Ishikawa (cell line): ENCODE results near the gene SEC14L3.

Experiments used
- CEBPB ChIP-seq: IDR thresholded peaks from 2 replicates; pipeline ENCODE4 v1.6.1; 2012
- CREB1 ChIP-seq: IDR thresholded peaks from 2 replicates; pipeline ENCODE4 v1.6.1; 2012; ENCODE audit warnings: low read depth
- EGR1 ChIP-seq: IDR thresholded peaks from 2 replicates; pipeline ENCODE4 v1.6.1; 2012
- EP300 ChIP-seq: IDR thresholded peaks from 2 replicates; pipeline ENCODE4 v1.6.1; 2012; ENCODE audit warnings: borderline replicate concordance
- FOXM1 ChIP-seq: IDR thresholded peaks from 2 replicates; pipeline ENCODE4 v1.6.1; 2012; ENCODE audit warnings: low read depth, borderline replicate concordance
- RAD21 ChIP-seq: IDR thresholded peaks from 2 replicates; pipeline ENCODE4 v1.6.1; 2012; ENCODE audit warnings: low read depth
- TAF1 ChIP-seq: IDR thresholded peaks from 2 replicates; pipeline ENCODE4 v1.6.1; 2012; ENCODE audit warnings: low read depth, mild to moderate bottlenecking
- TCF12 ChIP-seq: IDR thresholded peaks from 2 replicates; pipeline ENCODE4 v1.6.1; 2012; ENCODE audit warnings: low read depth
- TEAD4 ChIP-seq: IDR thresholded peaks from 2 replicates; pipeline ENCODE4 v1.6.1; 2012
- YY1 ChIP-seq: IDR thresholded peaks from 2 replicates; pipeline ENCODE4 v1.6.1; 2012; ENCODE audit warnings: low read depth
- ZBTB7A ChIP-seq: IDR thresholded peaks from 2 replicates; pipeline ENCODE4 v1.6.1; 2012; ENCODE audit warnings: low read depth
- TF ChIP-seq, protein P1 (sequence below): IDR thresholded peaks from 2 replicates; pipeline ENCODE4 v1.6.1; 2012; ENCODE audit warnings: low read depth, mild to moderate bottlenecking
- TF ChIP-seq, protein P2 (sequence below): IDR thresholded peaks from 2 replicates; pipeline ENCODE4 v1.6.1; 2012
- TF ChIP-seq, protein P3 (sequence below): IDR thresholded peaks from 2 replicates; pipeline ENCODE4 v1.6.1; 2012

Gene SEC14L3

DNA sequence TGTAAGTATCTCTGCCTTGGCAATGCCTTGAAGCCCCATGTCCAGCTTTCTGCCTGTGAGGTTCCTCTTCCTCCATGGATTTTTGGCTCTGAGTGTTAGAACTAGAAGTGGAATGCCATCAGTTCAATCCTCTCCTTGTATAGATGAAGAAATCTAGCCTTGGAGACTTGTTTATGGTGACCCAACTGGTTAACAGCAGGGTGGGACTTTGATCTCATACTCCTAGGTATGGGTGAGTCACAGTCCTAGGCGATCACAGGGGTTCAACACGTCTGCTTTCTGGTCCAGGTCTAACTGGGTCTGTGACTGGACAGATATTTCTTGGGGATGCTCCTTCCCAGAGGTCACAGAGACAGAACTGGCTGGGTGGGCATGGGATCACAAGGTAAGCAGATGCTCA lies 55.4 kb downstream of the SEC14L3 start:
- TF ChIP-seq YY1 (no peak), TCF12 (no peak), RAD21 (no peak)
- TF ChIP-seq, protein P1, sequence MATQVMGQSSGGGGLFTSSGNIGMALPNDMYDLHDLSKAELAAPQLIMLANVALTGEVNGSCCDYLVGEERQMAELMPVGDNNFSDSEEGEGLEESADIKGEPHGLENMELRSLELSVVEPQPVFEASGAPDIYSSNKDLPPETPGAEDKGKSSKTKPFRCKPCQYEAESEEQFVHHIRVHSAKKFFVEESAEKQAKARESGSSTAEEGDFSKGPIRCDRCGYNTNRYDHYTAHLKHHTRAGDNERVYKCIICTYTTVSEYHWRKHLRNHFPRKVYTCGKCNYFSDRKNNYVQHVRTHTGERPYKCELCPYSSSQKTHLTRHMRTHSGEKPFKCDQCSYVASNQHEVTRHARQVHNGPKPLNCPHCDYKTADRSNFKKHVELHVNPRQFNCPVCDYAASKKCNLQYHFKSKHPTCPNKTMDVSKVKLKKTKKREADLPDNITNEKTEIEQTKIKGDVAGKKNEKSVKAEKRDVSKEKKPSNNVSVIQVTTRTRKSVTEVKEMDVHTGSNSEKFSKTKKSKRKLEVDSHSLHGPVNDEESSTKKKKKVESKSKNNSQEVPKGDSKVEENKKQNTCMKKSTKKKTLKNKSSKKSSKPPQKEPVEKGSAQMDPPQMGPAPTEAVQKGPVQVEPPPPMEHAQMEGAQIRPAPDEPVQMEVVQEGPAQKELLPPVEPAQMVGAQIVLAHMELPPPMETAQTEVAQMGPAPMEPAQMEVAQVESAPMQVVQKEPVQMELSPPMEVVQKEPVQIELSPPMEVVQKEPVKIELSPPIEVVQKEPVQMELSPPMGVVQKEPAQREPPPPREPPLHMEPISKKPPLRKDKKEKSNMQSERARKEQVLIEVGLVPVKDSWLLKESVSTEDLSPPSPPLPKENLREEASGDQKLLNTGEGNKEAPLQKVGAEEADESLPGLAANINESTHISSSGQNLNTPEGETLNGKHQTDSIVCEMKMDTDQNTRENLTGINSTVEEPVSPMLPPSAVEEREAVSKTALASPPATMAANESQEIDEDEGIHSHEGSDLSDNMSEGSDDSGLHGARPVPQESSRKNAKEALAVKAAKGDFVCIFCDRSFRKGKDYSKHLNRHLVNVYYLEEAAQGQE, result no peak
- TF ChIP-seq, protein P2, sequence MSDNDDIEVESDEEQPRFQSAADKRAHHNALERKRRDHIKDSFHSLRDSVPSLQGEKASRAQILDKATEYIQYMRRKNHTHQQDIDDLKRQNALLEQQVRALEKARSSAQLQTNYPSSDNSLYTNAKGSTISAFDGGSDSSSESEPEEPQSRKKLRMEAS, result no peak

DNA sequence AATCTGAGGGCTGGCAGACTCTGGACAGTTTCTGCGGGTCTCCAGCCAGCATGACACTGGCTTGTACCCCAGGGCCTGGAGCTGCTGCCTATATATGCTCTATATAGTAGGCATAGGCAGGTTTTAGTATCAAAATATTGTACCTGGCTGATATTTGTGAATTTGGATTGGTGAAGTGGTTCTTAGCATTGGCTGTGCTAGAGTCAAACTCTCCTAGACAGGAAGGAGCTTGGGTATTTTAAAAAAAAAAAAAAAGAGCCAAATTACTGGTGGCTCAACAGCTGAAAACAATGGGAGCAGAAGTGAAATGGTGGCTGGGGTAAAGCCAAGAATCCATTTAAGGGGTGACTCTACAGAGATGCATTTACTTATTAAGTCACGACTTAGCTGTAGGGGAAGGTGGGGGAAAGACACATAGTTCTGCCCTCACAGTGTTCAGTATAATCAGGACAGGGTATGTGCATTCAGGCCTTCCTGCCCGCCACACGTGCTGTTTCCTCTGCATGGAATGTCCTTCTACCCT lies 57.2 kb downstream of the SEC14L3 start:
- no peak for TF ChIP-seq CEBPB
- no peak for TF ChIP-seq TAF1
- no peak for TF ChIP-seq RAD21
- no peak for TF ChIP-seq CREB1
- TF ChIP-seq TEAD4, result no peak
- TF ChIP-seq YY1, result no peak
- no peak for TF ChIP-seq ZBTB7A
- TF ChIP-seq, protein P3, sequence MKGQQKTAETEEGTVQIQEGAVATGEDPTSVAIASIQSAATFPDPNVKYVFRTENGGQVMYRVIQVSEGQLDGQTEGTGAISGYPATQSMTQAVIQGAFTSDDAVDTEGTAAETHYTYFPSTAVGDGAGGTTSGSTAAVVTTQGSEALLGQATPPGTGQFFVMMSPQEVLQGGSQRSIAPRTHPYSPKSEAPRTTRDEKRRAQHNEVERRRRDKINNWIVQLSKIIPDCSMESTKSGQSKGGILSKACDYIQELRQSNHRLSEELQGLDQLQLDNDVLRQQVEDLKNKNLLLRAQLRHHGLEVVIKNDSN, result no peak

DNA sequence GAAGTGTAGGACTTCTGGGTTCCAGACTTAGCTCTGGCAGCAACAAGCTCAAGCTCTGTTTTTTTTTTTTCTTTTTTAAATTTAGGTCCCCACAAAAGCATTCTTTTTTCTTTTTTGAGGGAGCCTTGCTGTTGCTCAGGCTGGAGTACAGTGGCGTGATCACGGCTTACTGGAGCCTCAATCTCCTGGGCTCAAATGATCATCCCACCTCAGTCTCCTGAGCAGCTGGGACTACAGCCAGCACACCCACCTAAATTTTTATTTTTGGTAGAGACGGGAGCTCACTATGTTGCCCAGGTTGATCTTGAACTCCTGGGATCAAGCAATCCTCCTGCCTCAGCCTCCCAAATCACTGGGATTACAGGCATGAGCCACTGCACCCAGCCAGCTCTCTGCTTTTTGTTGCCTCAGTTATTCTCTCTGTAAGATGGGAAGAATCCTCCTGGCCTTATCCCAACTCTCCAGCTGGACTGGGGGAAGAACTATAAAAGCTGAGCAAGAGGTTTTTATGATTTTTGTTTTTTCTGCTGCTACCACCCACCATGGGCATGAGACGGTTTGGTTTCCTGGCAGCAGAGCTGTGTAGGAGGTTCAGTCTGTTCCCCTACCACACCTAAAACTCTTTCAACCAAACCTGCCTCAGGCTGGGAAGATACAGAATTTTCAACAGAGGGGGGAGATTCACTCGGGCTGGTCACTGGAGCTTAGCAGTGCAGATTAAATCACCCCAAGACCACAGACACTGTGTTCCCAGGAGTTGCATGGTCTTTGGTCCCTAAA lies 57.9 kb downstream of the SEC14L3 start:
- no peak for TF ChIP-seq FOXM1
- TF ChIP-seq TAF1, result no peak
- no peak for TF ChIP-seq RAD21
- no peak for TF ChIP-seq YY1
- no peak for TF ChIP-seq CEBPB
- no peak for TF ChIP-seq EGR1
- TF ChIP-seq TEAD4, result no peak

DNA sequence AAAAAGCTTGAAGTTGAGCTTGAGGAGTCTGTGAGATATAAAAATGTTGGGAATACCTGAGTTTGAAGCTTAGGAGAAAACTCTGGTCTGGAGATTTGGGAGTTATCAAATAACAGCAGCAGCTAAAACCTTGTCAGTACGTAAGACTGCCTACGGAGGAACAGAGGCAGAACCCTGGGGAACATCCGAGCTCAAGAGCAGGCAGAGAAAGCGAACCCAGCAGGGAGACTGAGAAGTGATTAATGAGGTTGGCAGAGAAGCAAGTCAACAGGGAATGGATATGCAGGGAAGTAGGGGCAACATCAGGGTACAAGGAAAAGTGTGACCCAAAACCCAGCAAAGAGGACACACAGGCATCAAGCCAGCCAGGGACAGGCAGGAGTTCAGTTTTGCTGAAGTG lies 58.8 kb downstream of the SEC14L3 start:
- TF ChIP-seq, protein P2, result no peak
- TF ChIP-seq YY1 (no peak), CREB1 (no peak), TAF1 (no peak), ZBTB7A (no peak)

DNA sequence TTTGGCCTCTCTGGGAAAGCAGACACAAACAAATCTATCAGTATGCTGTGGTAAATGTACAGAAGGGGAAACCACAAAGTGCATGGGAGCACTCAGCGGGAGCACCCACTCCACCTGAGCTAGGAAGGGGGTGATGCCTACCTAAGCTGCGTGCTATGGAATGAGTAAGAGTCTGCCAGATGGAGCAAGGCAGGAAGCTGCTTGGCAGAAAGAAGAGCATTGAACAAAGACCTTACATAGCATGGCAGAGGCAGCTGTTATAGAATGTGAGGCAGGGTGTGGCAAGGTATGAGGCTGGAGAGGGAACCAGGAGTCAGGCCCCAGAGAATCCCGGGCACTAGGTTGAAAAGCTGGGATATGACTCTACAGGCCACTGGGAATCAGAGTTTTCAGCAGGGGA lies 60.0 kb downstream of the SEC14L3 start:
- no peak for TF ChIP-seq RAD21
- TF ChIP-seq EGR1, result no peak
- TF ChIP-seq TAF1, result no peak
- TF ChIP-seq YY1, result no peak
- no peak for TF ChIP-seq TEAD4
- no peak for TF ChIP-seq ZBTB7A
- TF ChIP-seq EP300, result no peak
- TF ChIP-seq FOXM1, result no peak
- TF ChIP-seq, protein P2, result no peak
